Activated T-cell treated with anti-CD3 and anti-CD28 coated beads for 4 hours (primary cell): ENCODE measurements around the gene RNF6.

Experiments used
- DNase-seq: peaks from one replicate; pipeline ENCODE4 v3.0.0-alpha.2; 2020

Gene RNF6

GRCh38 chr13:26225896-26226617 is 3.9 kb upstream of the RNF6 start:
- DNase-seq, result no peak

- DNase-seq, result no peak
These were observed 469 bp upstream of the RNF6 start for GRCh38 chr13:26222520-26223046.

DNA sequence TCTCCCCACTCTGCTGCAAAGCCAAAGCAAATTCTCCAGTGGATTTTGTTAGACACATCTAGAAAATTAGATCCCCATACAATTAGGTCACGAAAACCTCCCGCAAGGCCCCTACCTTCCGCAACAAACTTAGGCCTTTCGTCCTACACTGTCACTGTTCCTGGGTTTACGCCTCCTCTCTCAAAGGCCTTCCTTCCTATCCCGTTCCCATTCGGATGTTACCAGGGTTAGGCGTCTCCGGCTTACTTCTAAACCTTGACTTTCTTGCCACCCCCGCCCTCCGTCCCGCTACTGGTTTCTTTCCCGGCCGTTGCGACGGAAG is 754 bp downstream of the RNF6 start:
- no peak for DNase-seq

DNA sequence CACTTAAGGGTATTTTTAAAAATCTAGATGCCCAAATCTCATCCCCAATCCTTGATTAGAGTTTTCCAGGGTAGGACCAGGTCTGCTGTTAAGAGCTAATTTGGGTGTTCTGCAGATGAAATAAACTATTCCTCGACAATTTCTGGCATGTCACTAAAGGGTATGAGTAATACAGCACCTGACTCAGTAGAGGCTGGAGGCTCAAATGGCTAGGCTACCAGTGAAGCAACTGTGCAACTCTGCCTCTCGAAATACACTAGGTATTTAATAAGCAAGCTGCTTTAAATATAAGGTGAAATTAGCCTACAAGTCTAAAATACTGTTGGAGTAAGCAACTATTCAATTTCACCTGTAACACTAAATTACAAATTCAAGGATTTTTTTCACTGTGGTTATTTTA is 1.5 kb downstream of the RNF6 start:
- DNase-seq, result no peak

DNA sequence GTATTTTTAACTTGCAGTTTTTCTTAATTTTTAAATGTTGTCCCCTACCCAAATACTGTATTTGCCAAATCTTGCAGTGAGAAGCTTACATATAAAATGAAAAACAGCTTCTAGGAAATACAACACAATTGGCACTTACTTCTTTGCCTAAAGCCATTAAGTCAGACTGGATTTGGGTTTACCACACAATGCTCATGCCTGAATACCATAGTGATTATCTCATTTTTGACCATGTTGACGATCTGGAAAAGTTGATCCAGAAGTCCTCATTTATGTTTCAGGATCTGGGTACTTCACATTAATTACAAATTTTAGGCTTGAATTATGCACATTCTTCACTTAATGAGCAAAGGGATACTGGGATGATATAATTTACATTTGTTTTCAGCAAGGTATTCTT is 2.4 kb downstream of the RNF6 start:
- no peak for DNase-seq

DNA sequence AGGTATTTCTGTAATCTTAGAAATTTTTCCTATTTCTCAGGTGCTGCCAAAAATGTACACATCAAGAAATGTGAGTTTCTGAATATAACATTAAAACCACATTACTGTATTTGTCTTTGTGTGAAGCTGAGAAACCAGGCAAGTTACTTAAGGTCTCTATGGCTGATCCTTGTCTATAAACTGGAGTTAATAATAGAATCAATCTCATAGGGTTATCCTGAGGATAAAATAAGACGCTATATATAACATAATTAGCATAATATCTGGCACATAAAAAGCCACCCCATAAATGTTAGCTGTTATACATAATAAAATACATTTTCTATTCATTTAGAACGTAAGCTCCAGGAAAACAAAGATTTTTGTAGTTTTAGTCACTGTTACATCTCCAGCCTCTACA is 6.1 kb downstream of the RNF6 start:
- DNase-seq, result no peak

- DNase-seq, result no peak
These were observed 8.1 kb downstream of the RNF6 start for GRCh38 chr13:26213982-26214381.

DNA sequence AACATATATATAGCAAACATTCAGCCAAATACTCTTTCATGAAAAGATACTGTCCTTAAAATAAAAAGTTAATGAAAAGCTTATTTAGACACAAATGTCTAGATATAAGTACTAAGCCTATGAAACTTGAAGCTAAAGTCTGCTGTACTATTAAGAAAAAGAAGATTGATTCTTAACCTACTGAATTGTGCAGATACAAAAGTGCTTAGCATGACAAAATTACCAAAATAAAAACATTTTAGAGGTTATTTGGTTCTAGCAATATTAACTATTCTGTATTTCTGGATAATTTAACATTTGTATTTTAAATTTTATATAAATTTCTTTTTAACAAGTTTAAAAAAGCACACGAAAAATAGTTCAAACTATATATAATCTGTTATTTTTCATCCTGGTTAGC is 8.8 kb downstream of the RNF6 start:
- no peak for DNase-seq

GRCh38 chr13:26208287-26208686 is 13.8 kb downstream of the RNF6 start:
- DNase-seq, result no peak

DNA sequence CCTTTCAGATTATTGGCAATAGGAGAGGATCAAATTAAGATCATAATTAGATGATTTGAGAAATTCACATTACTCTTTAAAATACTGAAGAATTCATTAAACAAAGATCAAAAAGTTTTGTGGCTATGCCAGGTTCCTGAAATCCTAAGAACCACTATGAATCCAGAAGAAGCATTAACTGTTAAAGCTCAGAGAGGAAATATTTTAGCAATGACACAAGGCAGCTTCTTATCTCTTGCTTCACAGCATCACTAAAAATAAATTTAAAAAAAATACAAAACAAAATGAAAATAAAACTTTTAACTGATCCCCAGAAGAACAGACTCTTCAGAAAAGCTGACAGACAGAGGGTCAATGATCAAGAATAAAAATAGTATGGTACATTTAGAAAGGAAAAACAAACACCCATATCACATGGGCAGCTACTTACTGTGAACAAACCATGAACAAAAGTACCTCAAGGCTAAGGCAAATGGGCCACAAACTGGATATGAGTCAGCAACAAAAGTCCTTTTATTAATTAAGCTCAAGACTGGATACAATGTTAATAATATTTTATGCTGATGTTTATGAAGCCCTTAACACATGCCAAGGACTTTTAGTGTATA is 19.6 kb downstream of the RNF6 start:
- DNase-seq, result no peak

GRCh38 chr13:26200811-26201210 is 21.3 kb downstream of the RNF6 start:
- no peak for DNase-seq

DNA sequence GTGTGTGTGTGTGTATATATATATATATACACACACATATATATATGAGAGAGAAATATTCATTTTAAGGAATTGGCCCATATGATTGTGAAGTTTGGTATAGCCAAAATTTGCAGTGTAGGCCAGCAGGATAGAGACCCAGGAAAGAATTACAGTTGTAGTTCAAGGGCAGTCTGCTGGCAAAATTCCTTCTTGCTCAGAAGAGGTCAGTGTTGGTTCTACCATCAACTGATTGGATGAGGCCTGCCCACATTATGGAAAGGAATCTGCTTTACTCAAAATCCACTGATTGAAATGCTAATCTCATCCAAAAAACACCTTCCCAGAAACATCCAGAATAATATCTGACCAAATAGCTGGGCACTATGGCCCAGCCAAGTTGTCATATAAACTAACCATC is 24.0 kb downstream of the RNF6 start:
- no peak for DNase-seq

GRCh38 chr13:26197298-26197697 is 24.8 kb downstream of the RNF6 start:
- no peak for DNase-seq

- DNase-seq, result no peak
These were observed 35.1 kb downstream of the RNF6 start for GRCh38 chr13:26186995-26187394.

GRCh38 chr13:26186118-26186870 is 35.8 kb downstream of the RNF6 start:
- peak; percentile 85 for DNase-seq

GRCh38 chr13:26185720-26186117 is 36.4 kb downstream of the RNF6 start:
- DNase-seq, result no peak

- DNase-seq, result peak; percentile 63
These were observed 37.3 kb downstream of the RNF6 start for GRCh38 chr13:26184791-26185250.

DNA sequence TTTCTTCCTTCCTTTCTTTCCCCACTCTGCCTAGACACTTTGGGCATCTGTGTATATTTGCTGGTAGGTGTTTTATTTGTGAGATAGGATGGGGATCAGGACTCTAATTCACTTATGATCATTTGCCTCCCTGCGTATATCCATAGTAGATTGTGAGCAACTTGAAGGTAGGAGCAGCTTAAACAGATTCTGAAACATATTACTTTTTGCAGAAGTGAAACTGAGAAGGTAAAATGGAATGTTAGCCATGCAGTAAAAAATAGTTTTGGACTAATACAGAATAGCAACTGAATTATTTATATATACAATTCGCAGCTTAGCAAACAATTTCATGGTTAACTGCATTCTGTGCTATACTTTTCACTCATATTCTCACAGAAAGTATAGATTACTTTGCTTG is 38.7 kb downstream of the RNF6 start:
- DNase-seq, result no peak

DNA sequence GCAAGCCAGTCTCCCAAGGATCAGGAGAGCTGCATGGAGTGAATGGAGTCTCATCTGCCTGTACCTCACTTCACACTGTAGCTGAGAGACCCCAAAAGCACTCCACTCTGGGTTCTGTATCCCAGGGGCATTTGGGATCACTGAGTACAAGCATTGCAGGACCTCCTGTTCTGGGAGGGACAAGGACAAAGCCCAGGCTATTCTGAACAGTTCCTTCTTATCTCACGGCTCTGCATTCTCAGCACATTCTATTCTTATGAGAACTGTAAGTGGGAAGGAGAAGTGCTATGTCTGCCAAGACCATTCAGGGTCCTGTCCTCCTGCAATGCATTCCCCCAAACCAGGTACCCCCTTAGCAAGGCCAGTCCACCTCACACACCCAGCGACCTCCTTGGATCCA is 42.8 kb downstream of the RNF6 start:
- DNase-seq, result no peak

- no peak for DNase-seq
These were observed 53.3 kb downstream of the RNF6 start for GRCh38 chr13:26168835-26169234.

- no peak for DNase-seq
These were observed 53.8 kb downstream of the RNF6 start for GRCh38 chr13:26168237-26168814.

- no peak for DNase-seq
These were observed 58.3 kb downstream of the RNF6 start for GRCh38 chr13:26163812-26164211.
